ENCODE measurements around the gene TFF3.

DNA sequence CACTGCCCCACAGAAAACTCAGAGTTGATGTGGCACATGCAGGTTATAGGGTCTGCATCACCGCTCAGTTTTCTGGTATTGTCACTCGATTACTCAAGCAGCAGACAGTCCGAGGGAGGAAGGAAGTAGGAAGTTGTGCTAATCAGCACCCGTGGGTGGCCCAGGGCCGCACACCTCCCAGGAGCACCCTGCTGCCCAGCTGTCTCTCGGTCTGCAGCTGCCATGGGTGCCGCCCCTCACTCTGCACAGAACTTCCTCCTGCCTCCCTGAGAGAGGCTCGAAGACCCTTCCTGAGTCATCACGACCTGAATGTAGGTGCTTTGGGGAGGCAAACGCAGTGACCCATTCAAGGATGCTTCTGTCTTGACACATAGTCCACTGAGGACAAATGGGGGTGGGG, 4.2 kb upstream of the TFF3 start:
- TF ChIP-seq CTCF (IDR thresholded peaks at IDR 0.05 in 8 of 11, conservative IDR thresholded peaks at IDR 0.05 in 3 of 11) (no peak), POLR2AphosphoS5 (IDR thresholded peaks at IDR 0.05) (peak; percentile 75 to 79 (median 76)), POLR2A (IDR thresholded peaks at IDR 0.05) (no peak)

Data from spleen (tissue), 7 donors.